Stimulated activated CD4-positive, alpha-beta T cell treated with anti-CD3 and anti-CD28 coated beads, Interleukin-4, amount 100 ng/mL, for 48 hours (primary cell): Measurements from ENCODE around the gene MORC2.

ENCODE experiments used
- DNase-seq, 2 donors: peaks; one replicate each; pipeline ENCODE4 v3.0.0-alpha.2; 2020; ENCODE audit warnings: low read depth in 2 of 2

MORC2 gene

GRCh38 chr22:30921108-30921507 is 47.5 kb downstream of the MORC2 start:
- DNase-seq, result no peak

- peak; percentile 76 to 86 for DNase-seq
Observed at GRCh38 chr22:30920407-30920806, 48.2 kb downstream of the MORC2 start.

- no peak for DNase-seq
Observed at GRCh38 chr22:30919973-30920372, 48.6 kb downstream of the MORC2 start.

- DNase-seq, result no peak
Observed at GRCh38 chr22:30918761-30919160, 49.8 kb downstream of the MORC2 start.

- no peak for DNase-seq
Observed at GRCh38 chr22:30910358-30910757, 58.2 kb downstream of the MORC2 start.

GRCh38 chr22:30909306-30909705 is 59.3 kb downstream of the MORC2 start:
- DNase-seq, result no peak

GRCh38 chr22:30908051-30908461 is 60.5 kb downstream of the MORC2 start:
- DNase-seq, result no peak

GRCh38 chr22:30906946-30907345 is 61.6 kb downstream of the MORC2 start:
- DNase-seq, result no peak

- DNase-seq, result no peak
Observed at GRCh38 chr22:30906411-30906810, 62.2 kb downstream of the MORC2 start.

GRCh38 chr22:30905696-30906341 is 62.8 kb downstream of the MORC2 start:
- DNase-seq, result no peak

- DNase-seq, result no peak
Observed at GRCh38 chr22:30903876-30904460, 64.6 kb downstream of the MORC2 start.

- no peak for DNase-seq
Observed at GRCh38 chr22:30902496-30903357, 65.8 kb downstream of the MORC2 start.

GRCh38 chr22:30894371-30894740 is 74.2 kb downstream of the MORC2 start:
- DNase-seq, result no peak

- no peak for DNase-seq
Observed at GRCh38 chr22:30893434-30894370, 74.9 kb downstream of the MORC2 start.

- no peak for DNase-seq
Observed at GRCh38 chr22:30892731-30893221, 75.8 kb downstream of the MORC2 start.

GRCh38 chr22:30892286-30892685 is 76.3 kb downstream of the MORC2 start:
- no peak for DNase-seq

GRCh38 chr22:30891781-30892180 is 76.8 kb downstream of the MORC2 start:
- DNase-seq, result no peak

- DNase-seq, result no peak
Observed at GRCh38 chr22:30891443-30891755, 77.2 kb downstream of the MORC2 start.

- peak; percentile 25 to 26 for DNase-seq
Observed at GRCh38 chr22:30890686-30891442, 77.7 kb downstream of the MORC2 start.

GRCh38 chr22:30889996-30890480 is 78.5 kb downstream of the MORC2 start:
- no peak for DNase-seq
